PC-3 (cell line): Measurements from ENCODE around the gene GSTP1.

Experiments
- CTCF ChIP-seq: fragments of 300-600 bp; sonication (generic); conservative IDR thresholded peaks from 2 replicates; pipeline ENCODE4 v1.5.1; 2017; ENCODE audit warnings: antibody characterized with exemption, low read depth, mild to moderate bottlenecking, low read length
- EZH2 ChIP-seq: fragments of 300-600 bp; sonication (generic); IDR thresholded peaks from one replicate; pipeline ENCODE4 v1.6.1; 2017; ENCODE audit warnings: antibody characterized with exemption, mild to moderate bottlenecking, low read length; ENCODE audit not compliant: unreplicated experiment
- EZH2phosphoT487 ChIP-seq: fragments of 300-600 bp; sonication (generic); IDR thresholded peaks from 2 replicates; pipeline ENCODE4 v1.6.1; 2018; ENCODE audit warnings: mild to moderate bottlenecking, antibody characterized with exemption, low read length, borderline replicate concordance

GRCh38 chr11:67535561-67535960 lies 48.1 kb upstream of the GSTP1 start:
- TF ChIP-seq CTCF (no peak), EZH2phosphoT487 (no peak), EZH2 (no peak)
